GM19324 (cell line): ENCODE data around the gene FAM20A.

ENCODE experiments used
- ATAC-seq: cut with Tn5 transposase; IDR thresholded peaks from one replicate; pipeline ENCODE4 v1.9.1; 2021; ENCODE audit warnings: mild to moderate bottlenecking, moderate library complexity; ENCODE audit not compliant: unreplicated experiment, low FRiP score

The FAM20A gene

DNA sequence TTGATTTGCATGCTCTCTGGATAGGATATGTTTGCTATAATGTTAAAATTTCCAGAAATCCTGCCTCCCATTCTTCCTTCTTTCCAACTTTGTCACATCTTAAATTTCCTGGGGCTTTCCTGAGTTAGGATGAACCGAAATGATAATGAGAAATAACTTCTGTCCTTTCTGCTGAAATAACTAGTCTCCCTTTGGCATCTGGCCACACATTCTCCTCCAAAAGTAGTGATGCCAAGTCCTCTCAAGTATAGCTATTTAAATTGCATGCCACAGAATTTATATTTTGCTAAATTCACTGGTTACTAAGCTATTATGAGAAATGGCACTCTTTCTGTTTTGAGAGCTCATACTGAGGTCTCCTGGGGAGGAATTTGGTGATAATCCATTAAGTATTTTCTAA is 30.6 kb downstream of the FAM20A start:
- no peak for ATAC-seq

GRCh38 chr17:68569346-68569745 is 31.8 kb downstream of the FAM20A start:
- no peak for ATAC-seq

DNA sequence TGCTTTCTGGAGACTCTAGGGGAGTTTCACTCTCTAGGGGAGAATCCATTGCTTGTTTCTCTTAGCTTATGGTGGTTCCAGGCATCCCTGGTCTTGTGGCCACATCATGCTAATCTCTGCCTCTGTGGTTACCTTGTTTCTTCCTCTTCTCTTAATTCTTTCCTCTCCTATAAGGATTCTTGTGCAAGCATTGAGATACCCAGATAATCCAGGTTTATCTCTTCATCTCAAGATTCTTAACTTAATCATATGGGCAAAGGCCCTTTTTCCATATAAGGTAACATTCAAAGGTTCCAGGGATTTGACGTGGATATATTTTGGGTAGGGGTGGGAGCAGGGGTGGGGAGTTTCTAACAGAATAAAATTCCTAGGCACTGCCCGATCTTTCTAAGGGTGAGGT is 32.6 kb downstream of the FAM20A start:
- ATAC-seq = no peak

DNA sequence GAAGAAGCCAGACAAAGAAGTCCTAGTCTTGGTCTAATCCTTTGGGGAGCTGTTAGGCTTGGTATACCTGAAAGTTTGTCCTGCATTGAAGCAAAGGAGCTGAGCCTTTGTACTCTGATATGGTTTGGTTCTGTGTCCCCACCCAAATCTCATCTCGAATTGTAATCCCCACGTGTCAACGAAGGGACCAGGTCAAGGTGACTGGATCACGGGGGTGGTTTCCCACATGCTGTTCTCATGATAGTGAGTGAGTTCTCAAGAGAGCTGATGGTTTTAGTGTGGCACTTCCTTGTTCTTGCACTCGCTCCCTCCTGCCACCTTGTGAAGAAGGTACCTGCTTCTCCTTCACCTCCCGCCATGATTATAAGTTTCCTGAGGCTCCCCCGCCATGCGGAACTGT is 33.6 kb downstream of the FAM20A start:
- no peak for ATAC-seq

DNA sequence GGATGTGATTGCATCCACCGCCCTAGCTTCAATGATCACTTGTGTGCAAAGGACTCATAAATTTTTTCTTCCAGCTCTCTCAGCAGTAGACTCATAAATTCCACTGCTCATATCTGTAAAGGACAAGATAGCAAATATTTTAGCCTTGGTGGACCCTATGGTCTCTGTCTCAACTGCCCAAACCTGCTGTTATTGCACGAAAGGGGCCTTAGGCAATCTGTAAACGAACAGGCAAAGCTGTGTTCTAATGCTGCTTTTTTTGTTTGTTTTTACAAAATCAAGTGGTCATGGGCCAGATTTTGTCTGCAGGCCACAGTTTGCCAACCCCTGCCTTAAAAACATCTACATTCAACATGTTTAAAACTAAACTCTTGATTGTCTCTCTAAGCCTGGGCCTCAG is 34.1 kb downstream of the FAM20A start:
- ATAC-seq = no peak

- no peak for ATAC-seq
These were observed 34.8 kb downstream of the FAM20A start for GRCh38 chr17:68566442-68566738.

DNA sequence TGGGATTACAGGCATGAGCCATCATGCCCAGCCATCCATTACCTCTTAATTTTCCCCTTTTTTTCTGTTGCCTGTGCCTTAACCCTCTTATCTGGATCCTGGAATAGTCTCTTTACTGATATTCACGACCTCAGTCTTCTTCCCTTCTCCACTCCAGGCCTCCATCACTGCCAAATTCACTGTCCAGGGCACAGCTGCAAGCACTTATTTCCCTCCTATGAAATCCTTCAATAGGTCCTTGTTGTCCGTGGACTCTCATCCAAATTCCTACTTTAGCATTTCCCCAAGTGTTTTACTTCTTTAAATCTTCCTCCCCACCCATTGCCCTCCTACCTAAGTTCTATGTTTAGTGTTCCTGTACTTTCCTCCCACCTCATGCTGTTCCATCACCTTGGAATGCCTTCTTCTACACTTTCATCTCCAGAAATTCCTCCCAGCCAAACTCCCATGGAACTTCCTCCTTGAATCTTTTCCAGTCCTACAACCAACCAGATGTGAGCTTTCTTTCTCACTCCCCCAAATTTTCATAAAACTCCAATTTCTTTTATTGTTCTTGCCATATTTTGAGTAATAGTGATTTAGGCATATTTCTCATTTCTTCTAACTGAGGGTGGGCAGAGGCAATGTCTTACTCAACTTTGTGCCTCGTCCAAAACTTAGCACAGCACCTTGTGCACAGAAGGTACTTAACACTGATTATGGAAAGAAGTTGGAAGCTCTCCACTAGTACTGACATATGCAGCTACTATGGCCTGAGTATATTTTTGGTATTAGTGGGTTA is 35.3 kb downstream of the FAM20A start:
- no peak for ATAC-seq

- no peak for ATAC-seq
These were observed 36.6 kb downstream of the FAM20A start for GRCh38 chr17:68564415-68565111.

GRCh38 chr17:68562736-68563135 is 38.4 kb downstream of the FAM20A start:
- ATAC-seq = no peak

DNA sequence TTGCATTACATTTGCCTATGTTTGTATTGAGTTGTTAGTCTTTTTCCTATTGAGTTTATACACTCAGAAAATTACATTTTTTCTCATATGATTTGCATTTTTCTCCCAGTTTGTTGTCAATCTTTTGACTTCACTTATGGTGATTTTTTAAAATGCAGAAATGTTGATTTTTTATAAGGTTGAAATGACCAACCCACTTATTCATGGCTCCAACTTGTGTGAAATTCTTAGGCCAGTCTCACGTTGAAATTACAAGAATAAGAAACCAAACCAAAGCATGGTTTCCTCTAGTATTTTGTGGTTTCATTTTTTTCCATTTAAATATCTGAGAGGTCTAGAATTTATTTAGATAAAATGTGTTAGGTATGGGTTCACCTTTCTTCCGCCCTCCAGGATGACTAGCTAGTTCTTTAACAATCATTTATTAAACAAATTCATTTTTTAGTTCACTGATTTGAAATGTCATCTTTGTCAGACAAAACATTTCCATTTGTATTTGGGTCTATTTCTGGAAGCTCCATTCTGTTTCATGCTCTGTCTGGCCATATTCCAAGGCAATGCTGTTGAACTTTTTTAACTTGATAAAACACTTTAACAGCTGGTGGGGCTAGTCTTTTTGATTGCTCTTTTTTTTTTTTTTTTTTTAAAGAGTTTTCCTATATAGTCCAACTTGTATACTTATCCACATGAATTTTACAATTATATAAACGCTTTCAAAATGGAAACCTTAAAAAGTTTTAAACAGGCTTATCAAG is 40.0 kb downstream of the FAM20A start:
- ATAC-seq = no peak

- ATAC-seq = no peak
These were observed 41.9 kb downstream of the FAM20A start for GRCh38 chr17:68559316-68559715.

- no peak for ATAC-seq
These were observed 44.6 kb downstream of the FAM20A start for GRCh38 chr17:68556551-68556950.

- ATAC-seq = no peak
These were observed 56.9 kb downstream of the FAM20A start for GRCh38 chr17:68544111-68544915.

GRCh38 chr17:68542698-68543463 is 58.3 kb downstream of the FAM20A start:
- no peak for ATAC-seq

DNA sequence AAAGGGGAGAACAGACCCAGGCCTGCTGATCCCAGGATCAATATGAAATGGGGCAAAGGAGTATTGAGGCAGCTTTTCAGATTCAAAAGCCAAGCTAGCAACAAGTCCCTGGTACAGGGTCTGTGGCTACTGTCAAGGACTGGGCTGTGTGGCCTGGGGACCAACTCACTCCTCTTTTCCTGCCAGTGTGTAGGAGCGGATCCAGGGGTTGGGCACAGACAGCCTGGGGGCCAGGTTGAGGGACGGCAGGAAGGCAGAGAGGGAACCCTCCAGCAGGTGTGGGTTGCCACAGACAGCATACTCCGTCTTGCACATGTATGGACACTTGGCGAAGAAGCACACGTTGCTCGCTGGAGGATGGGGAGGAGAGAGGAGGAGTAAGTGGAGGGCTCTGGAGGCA is 59.4 kb downstream of the FAM20A start:
- no peak for ATAC-seq

DNA sequence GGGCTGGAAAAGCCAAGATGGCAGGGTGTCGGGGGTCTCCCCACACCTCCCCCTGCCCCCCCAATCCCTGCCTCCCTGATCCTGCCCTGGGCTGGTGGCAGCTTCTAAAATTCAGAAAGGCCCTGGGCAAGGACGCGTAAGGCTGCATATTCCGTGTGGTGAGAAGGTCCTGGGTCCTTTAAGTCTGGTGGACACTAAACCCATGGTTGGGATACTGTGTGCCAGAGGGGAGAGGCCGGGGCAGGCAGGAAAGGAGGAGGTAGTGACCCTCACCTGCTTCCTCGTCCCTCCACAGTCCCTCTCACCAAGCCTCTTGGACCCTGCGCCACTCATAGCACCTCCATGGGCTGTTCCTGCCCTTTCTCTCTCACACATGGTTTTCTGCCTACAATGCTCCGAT is 60.2 kb downstream of the FAM20A start:
- no peak for ATAC-seq

GRCh38 chr17:68539548-68540467 is 61.4 kb downstream of the FAM20A start:
- ATAC-seq = no peak

- no peak for ATAC-seq
These were observed 65.2 kb downstream of the FAM20A start for GRCh38 chr17:68535922-68536321.

DNA sequence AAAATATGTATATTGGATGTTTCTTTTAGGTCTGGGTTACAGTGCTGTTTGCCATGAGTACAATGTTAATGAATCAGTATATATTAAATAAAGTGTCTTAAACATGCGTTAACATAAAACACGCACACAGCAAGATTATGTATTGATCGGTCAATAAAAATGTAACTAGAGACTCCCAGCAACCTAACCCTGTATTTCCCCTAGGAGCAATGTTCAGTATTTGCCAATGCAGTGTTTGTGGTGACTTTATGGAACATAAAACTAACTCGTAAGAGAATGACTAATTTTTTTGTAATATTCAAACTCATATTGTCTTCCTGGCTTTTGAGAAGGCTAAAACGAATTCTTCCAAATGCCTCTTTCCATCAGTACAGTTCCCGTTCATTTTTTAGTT is 66.5 kb downstream of the FAM20A start:
- ATAC-seq = no peak
